OCI-LY7 (cell line): Measurements from ENCODE around the gene SMPDL3A. TPM values are rescaled to one million over a fixed set of nuclear protein-coding genes. Genes with fewer than 3 reads are reported as not detected.

Source experiments
- BruUV-seq: library from RNA; stranded (reverse); fragments of 400-500 nt; replicated peaks from 2 replicates; lab custom pipeline; 2021; lab: Mats Ljungman, UMichigan
- CTCF ChIA-PET: fragments of 300-600 bp; sonication (Branson Sonifier 250); formaldehyde crosslinking; loops from one replicate; lab custom pipeline; 2022; ENCODE audit warnings: antibody characterized with exemption; ENCODE audit not compliant: unreplicated experiment; lab: Charles Lee
- POLR2A ChIA-PET: fragments of 300-600 bp; sonication (Branson Sonifier 250); formaldehyde crosslinking; loops from one replicate; lab custom pipeline; 2022; ENCODE audit warnings: antibody characterized with exemption; lab: Charles Lee
- DNase-seq: peaks from one replicate; pipeline ENCODE4 v3.0.0-alpha.2; 2015; ENCODE audit warnings: low spot score
- H2AFZ ChIP-seq: fragments of 200-600 bp; sonication (generic), shearing (Covaris generic); 2 replicates; pipeline ENCODE4 v1.6.1; 2014; ENCODE audit warnings: mild to moderate bottlenecking, antibody characterized with exemption, low read length, moderate library complexity
- H3K27ac ChIP-seq: fragments of 200-600 bp; sonication (generic); 2 replicates; pipeline ENCODE4 v1.5.1; 2014; ENCODE audit warnings: mixed run types, low read depth, mild to moderate bottlenecking, moderate library complexity, low read length, inconsistent platforms; ENCODE audit not compliant: poor library complexity, severe bottlenecking
- H3K36me3 ChIP-seq: fragments of 200-600 bp; sonication (generic); 2 replicates; pipeline ENCODE4 v1.6.1; 2014; ENCODE audit warnings: mild to moderate bottlenecking, antibody characterized with exemption, low read length, moderate library complexity, mixed read lengths; ENCODE audit not compliant: insufficient read depth
- H3K4me1 ChIP-seq: fragments of 200-600 bp; sonication (generic); 2 replicates; pipeline ENCODE4 v1.5.1; 2014; ENCODE audit warnings: mild to moderate bottlenecking, low read length; ENCODE audit not compliant: insufficient read depth, poor library complexity, severe bottlenecking
- H3K4me2 ChIP-seq: fragments of 200-600 bp; sonication (generic); 2 replicates; pipeline ENCODE4 v1.6.1; 2014; ENCODE audit warnings: mild to moderate bottlenecking, low read length
- H3K4me3 ChIP-seq: fragments of 200-600 bp; sonication (generic); 2 replicates; pipeline ENCODE4 v1.5.1; 2014; ENCODE audit warnings: mild to moderate bottlenecking, low read depth, low read length; ENCODE audit not compliant: poor library complexity, severe bottlenecking
- H3K79me2 ChIP-seq: fragments of 200-600 bp; sonication (generic); 2 replicates; pipeline ENCODE4 v1.6.1; 2016; ENCODE audit warnings: low read depth, mild to moderate bottlenecking, low read length, moderate library complexity, mixed read lengths; ENCODE audit not compliant: insufficient read depth
- H3K9me2 ChIP-seq: fragments of 200-600 bp; sonication (generic); 2 replicates; pipeline ENCODE4 v1.6.1; 2016; ENCODE audit warnings: mild to moderate bottlenecking, low read length, mixed read lengths; ENCODE audit not compliant: insufficient read depth
- H3K9me3 ChIP-seq: fragments of 200-600 bp; sonication (generic); 2 replicates; pipeline ENCODE4 v1.6.1; 2014; ENCODE audit warnings: mild to moderate bottlenecking, mixed run types, low read length, mixed read lengths
- H4K20me1 ChIP-seq: fragments of 200-600 bp; sonication (generic); 2 replicates; pipeline ENCODE4 v1.6.1; 2014; ENCODE audit warnings: mild to moderate bottlenecking, antibody characterized with exemption, low read length, moderate library complexity, mixed read lengths; ENCODE audit not compliant: insufficient read depth
- EZH2phosphoT487 ChIP-seq: fragments of 200-600 bp; sonication (generic); IDR thresholded peaks from 2 replicates; pipeline ENCODE4 v1.6.1; 2018; ENCODE audit warnings: low read depth, borderline replicate concordance, mild to moderate bottlenecking, mixed run types, antibody characterized with exemption, low read length, moderate library complexity, mixed read lengths
- intact Hi-C: fragments of 100-400 bp; cut with micrococcal nuclease; formaldehyde crosslinking; loops from one replicate; pipeline ENCODE4 v1.10.0; 2022; ENCODE audit not compliant: unreplicated experiment
- total RNA-seq, 2 experiments: library from RNA; depleted of rRNA in 1 of 2; stranded (reverse); fragments of >200 nt in 1 of 2; shearing (Covaris generic) in 1 of 2; gene quantifications; 2 replicates each; pipeline ENCODE4 v1.2.3, GENCODE V29; 2014 to 2022
- TF ChIP-seq, protein P1 (sequence below): fragments of 200-600 bp; sonication (generic); conservative IDR thresholded peaks from 2 replicates; pipeline ENCODE4 v1.5.1; 2014; ENCODE audit warnings: mild to moderate bottlenecking, antibody characterized with exemption, low read length, moderate library complexity, mixed read lengths

Gene SMPDL3A
- total RNA-seq, 2 experiments from 2014 or later, result not detected

DNA sequence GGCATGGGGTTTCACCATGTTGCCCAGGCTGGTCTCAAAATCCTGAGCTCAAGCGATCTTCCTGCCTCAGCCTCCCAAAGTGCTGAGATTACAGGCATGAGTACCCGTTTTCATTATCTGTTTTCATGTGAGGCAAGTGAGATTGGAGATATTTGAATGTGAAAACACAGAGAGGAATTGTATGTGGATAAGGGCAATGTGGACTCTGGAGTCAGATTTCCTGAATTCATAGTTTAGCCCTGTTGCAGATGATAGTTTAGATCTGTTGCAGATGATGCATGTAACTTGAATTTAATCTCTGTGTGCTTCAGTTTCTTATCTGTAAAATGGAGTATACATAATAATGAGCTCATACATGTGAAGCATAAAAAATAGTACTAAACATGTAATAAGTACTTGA lies 3.7 kb downstream of the SMPDL3A start:
- ChIA-PET CTCF (no interaction called here), POLR2A (interaction anchor here (0.6 kb wide), 2 partner anchors 96 to 443 kb away, joined by 3 to 6 read pairs; no protein-coding TSS in a partner anchor)
- no peaks in the 10 kb centered on the region for H3K4me1 ChIP-seq
- intact Hi-C loops, result no loop called here
- no TSS peak for BruUV-seq
- H3K79me2 ChIP-seq, result no peaks in the 10 kb centered on the region
- no peaks in the 10 kb centered on the region; the same call in 1 of the 2 replicates for H4K20me1 ChIP-seq
- H3K36me3 ChIP-seq, result no peaks in the 10 kb centered on the region
- no peak overlapping the region for H2AFZ ChIP-seq
- no peak for TF ChIP-seq EZH2phosphoT487
- TF ChIP-seq, protein P1, sequence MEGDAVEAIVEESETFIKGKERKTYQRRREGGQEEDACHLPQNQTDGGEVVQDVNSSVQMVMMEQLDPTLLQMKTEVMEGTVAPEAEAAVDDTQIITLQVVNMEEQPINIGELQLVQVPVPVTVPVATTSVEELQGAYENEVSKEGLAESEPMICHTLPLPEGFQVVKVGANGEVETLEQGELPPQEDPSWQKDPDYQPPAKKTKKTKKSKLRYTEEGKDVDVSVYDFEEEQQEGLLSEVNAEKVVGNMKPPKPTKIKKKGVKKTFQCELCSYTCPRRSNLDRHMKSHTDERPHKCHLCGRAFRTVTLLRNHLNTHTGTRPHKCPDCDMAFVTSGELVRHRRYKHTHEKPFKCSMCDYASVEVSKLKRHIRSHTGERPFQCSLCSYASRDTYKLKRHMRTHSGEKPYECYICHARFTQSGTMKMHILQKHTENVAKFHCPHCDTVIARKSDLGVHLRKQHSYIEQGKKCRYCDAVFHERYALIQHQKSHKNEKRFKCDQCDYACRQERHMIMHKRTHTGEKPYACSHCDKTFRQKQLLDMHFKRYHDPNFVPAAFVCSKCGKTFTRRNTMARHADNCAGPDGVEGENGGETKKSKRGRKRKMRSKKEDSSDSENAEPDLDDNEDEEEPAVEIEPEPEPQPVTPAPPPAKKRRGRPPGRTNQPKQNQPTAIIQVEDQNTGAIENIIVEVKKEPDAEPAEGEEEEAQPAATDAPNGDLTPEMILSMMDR, result no peak
- no peaks in the 10 kb centered on the region for H3K9me2 ChIP-seq
- no peak overlapping the region for H3K4me3 ChIP-seq
- H3K4me2 ChIP-seq, result no peak overlapping the region
- H3K27ac ChIP-seq, result no peak overlapping the region
- DNase-seq, result no peak
- no peaks in the 10 kb centered on the region for H3K9me3 ChIP-seq

DNA sequence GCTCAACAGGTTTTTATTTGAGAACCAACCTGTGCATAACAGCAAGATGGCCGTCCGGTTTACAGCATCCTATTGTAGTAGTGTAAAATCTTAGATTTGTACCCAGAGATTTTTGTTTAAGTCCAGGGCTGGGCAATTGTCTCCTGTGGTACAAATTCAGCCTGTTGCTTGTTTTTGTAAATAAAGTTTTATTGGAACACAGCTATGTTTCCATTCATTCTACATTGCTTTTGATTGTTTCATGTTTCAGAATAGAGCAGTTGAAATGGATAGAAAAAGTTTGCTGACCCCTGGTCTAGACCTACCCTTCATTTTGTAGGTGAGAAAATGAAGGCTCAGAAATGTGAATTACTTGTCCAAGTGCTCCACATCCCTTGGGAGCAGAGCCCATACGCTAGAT lies 8.5 kb downstream of the SMPDL3A start:
- no peaks in the 10 kb centered on the region for H3K36me3 ChIP-seq
- CTCF ChIA-PET, result no interaction called here
- H3K4me1 ChIP-seq, result no peaks in the 10 kb centered on the region
- H2AFZ ChIP-seq, result no peak overlapping the region
- no TSS peak for BruUV-seq
- H3K4me3 ChIP-seq, result no peak overlapping the region
- no peak for TF ChIP-seq EZH2phosphoT487
- TF ChIP-seq, protein P1, result no peak
- H3K79me2 ChIP-seq, result no peaks in the 10 kb centered on the region
- POLR2A ChIA-PET, result no interaction called here
- intact Hi-C loops, result no loop called here
- H4K20me1 ChIP-seq, result no peaks in the 10 kb centered on the region
- no peak for DNase-seq
- H3K27ac ChIP-seq, result no peak overlapping the region
- no peaks in the 10 kb centered on the region for H3K9me2 ChIP-seq
- no peak overlapping the region for H3K4me2 ChIP-seq
- H3K9me3 ChIP-seq, result no peaks in the 10 kb centered on the region

DNA sequence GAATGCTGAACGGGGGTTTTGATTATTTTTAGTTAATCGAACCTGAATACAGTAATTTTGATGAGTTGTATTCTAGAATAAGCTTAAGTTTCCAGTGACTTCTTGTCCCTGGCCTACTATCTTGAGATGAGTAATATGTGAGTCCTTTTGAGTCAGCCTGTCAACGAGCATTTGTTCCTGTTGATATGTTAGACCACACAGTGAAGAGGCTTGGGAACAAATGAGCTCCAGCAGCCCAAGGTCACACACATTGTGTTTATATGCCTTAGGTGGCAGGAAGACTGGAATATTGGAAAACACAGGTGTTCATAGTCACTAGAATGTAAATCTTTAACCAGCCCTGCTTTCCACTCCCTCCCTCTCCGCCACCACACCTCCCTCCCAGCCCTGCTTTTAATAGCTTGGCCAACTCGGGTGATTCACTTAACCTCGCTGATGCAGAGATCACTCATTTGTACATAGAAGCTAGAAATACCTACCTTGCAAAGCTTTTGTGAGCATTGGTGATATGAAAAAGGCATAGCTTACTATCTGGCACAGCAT lies 9.1 kb downstream of the SMPDL3A start:
- no peaks in the 10 kb centered on the region for H4K20me1 ChIP-seq
- ChIA-PET CTCF (no interaction called here), POLR2A (interaction anchor here (0.5 to 0.6 kb wide), 2 partner anchors 111 to 173 kb away, joined by 3 read pairs; no protein-coding TSS in a partner anchor)
- no peak overlapping the region for H3K4me3 ChIP-seq
- TF ChIP-seq, protein P1, result no peak
- TF ChIP-seq EZH2phosphoT487, result no peak
- DNase-seq, result no peak
- H3K27ac ChIP-seq, result no peak overlapping the region
- intact Hi-C loops, result no loop called here
- BruUV-seq, result no TSS peak
- no peaks in the 10 kb centered on the region for H3K36me3 ChIP-seq
- H3K9me2 ChIP-seq, result no peaks in the 10 kb centered on the region
- no peaks in the 10 kb centered on the region for H3K4me1 ChIP-seq
- no peaks in the 10 kb centered on the region for H3K79me2 ChIP-seq
- no peak overlapping the region for H2AFZ ChIP-seq
- H3K4me2 ChIP-seq, result no peak overlapping the region
- H3K9me3 ChIP-seq, result no peaks in the 10 kb centered on the region
